ENCODE results near the gene DSC1.

- TF ChIP-seq CTCF (IDR thresholded peaks at IDR 0.05) (no peak), POLR2AphosphoS5 (IDR thresholded peaks at IDR 0.05) (no peak), POLR2A (IDR thresholded peaks at IDR 0.05) (no peak)
Observed at GRCh38 chr18:31183302-31183701, 20.6 kb upstream of the DSC1 start.

All from transverse colon (tissue), 4 donors.